ENCODE results near the gene SH2B2.

Gene SH2B2

DNA sequence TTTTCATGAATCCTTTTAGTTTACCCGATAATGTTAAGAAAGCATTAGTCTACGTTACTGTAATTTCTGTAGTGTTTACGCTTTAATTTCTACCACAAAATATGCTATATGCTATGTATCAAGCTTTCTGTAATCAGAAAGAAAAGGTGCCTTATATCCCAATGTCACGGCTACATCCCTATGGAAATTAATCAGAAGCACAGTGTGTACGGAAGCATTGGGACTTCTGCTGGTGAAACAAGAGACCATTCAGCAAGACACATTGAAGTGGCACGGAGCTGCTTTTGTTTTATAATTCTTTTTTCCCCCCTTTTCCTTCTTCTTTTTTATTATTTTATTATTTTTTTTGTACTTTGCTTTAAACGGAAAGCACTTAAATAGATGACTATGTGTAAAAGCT lies 31.2 kb upstream of the SH2B2 start:
- Histone ChIP-seq H3K4ac (ENCODE audit: low read length) (no peak overlapping the region), H2AK5ac (ENCODE audit: low read depth, low read length) (no peak overlapping the region), H2BK120ac (ENCODE audit: low read depth, low read length) (no peak overlapping the region), H3K18ac (ENCODE audit: low read length) (no peak overlapping the region), H2BK15ac (ENCODE audit: low read length) (no peak overlapping the region), H3K36me3 (replicated peaks in 1 of 2; ENCODE audit: control insufficient read depth in 2 of 2, insufficient read depth in 2 of 2, low read length in 2 of 2) (peaks cover 0 to under 1% of the 10 kb centered on the region in 2 donors), H3K14ac (ENCODE audit: low read length) (no peak overlapping the region), H3K79me1 (ENCODE audit: low read depth, low read length) (no peaks in the 10 kb centered on the region), H3K9me3 (replicated peaks in 1 of 2; ENCODE audit: control insufficient read depth in 2 of 2, insufficient read depth in 1 of 2, low read depth in 1 of 2, low read length in 2 of 2) (peaks cover 0 to 2% of the 10 kb centered on the region in 2 donors), H3K9ac (ENCODE audit: low read depth, low read length, poor library complexity) (no peak overlapping the region), H3K4me3 (ENCODE audit: low read length in 2 of 2) (no peak overlapping the region), H3K27ac (replicated peaks; ENCODE audit: low read length) (no peak overlapping the region), H3K4me2 (ENCODE audit: insufficient read depth, low read length, poor library complexity, severe bottlenecking) (no peak overlapping the region), H3K4me1 (ENCODE audit: control insufficient read depth in 2 of 2, insufficient read depth in 1 of 2, low read depth in 1 of 2, low read length in 2 of 2) (peaks cover 12 to 26% of the 10 kb centered on the region in 2 donors), H2AFZ (ENCODE audit: low read length) (no peak overlapping the region), H2BK5ac (ENCODE audit: low read length) (no peak overlapping the region), H4K8ac (ENCODE audit: low read depth, low read length) (no peak overlapping the region), H3K23ac (ENCODE audit: low read depth, low read length, poor library complexity) (no peak overlapping the region), H4K91ac (ENCODE audit: low read depth, low read length, poor library complexity) (no peak overlapping the region), H2BK12ac (ENCODE audit: low read length) (no peak overlapping the region), H3K27me3 (ENCODE audit: control insufficient read depth in 3 of 3, insufficient read depth in 3 of 3, low read depth in 1 of 3, low read length in 3 of 3) (no peaks in the 10 kb centered on the region)
- DNase-seq (ENCODE audit: low spot score), result no peak
- WGBS, 2 donors (ENCODE audit: extremely low coverage in 2 of 2, insufficient read length in 2 of 2, insufficient replicate concordance in 1 of 2), result no CpG with 5 or more reads among the region's 7 CpGs

DNA sequence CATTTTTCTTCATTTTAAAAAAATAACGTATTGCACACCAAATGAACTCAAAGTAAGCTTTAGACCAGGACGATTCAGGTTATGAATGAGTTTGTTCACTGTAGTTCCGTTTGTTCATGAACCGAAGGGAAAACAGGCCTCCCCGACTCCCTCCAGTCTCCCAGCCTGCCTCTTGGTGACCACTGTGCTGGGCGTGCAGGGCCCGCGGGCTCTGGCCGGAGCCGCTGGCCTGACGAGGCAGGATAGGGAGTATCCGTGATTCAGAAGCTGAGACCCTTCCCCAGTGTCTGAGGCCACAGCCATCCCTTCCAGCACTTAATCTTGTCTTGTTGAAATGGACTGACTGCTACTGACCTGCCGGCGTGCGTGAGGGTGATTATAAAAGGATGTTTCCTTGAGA lies 30.8 kb upstream of the SH2B2 start:
- H2AFZ ChIP-seq (ENCODE audit: low read length), result no peak overlapping the region
- H2BK5ac ChIP-seq (ENCODE audit: low read length), result no peak overlapping the region
- H2BK12ac ChIP-seq (ENCODE audit: low read length), result no peak overlapping the region
- H3K36me3 ChIP-seq (replicated peaks in 1 of 2; ENCODE audit: control insufficient read depth in 2 of 2, insufficient read depth in 2 of 2, low read length in 2 of 2), result no peaks in the 10 kb centered on the region
- no peak overlapping the region for H4K91ac ChIP-seq (ENCODE audit: low read depth, low read length, poor library complexity)
- no peak overlapping the region for H3K9ac ChIP-seq (ENCODE audit: low read depth, low read length, poor library complexity)
- no peak overlapping the region for H2AK5ac ChIP-seq (ENCODE audit: low read depth, low read length)
- DNase-seq (ENCODE audit: low spot score), result no peak
- no CpG with 5 or more reads among the region's 15 CpGs for WGBS, 2 donors (ENCODE audit: extremely low coverage in 2 of 2, insufficient read length in 2 of 2, insufficient replicate concordance in 1 of 2)
- no peak overlapping the region for H3K4me2 ChIP-seq (ENCODE audit: insufficient read depth, low read length, poor library complexity, severe bottlenecking)
- no peak overlapping the region for H3K23ac ChIP-seq (ENCODE audit: low read depth, low read length, poor library complexity)
- no peaks in the 10 kb centered on the region for H3K79me1 ChIP-seq (ENCODE audit: low read depth, low read length)
- no peak overlapping the region for H3K18ac ChIP-seq (ENCODE audit: low read length)
- peaks cover 14 to 28% of the 10 kb centered on the region in 2 donors for H3K4me1 ChIP-seq (ENCODE audit: control insufficient read depth in 2 of 2, insufficient read depth in 1 of 2, low read depth in 1 of 2, low read length in 2 of 2)
- no peak overlapping the region for H2BK120ac ChIP-seq (ENCODE audit: low read depth, low read length)
- H3K27me3 ChIP-seq (ENCODE audit: control insufficient read depth in 3 of 3, insufficient read depth in 3 of 3, low read depth in 1 of 3, low read length in 3 of 3), result no peaks in the 10 kb centered on the region
- H3K9me3 ChIP-seq (replicated peaks in 1 of 2; ENCODE audit: control insufficient read depth in 2 of 2, insufficient read depth in 1 of 2, low read depth in 1 of 2, low read length in 2 of 2), result peaks cover 0 to 2% of the 10 kb centered on the region in 2 donors
- no peak overlapping the region for H4K8ac ChIP-seq (ENCODE audit: low read depth, low read length)
- H3K4me3 ChIP-seq (ENCODE audit: low read length in 2 of 2), result no peak overlapping the region
- no peak overlapping the region for H2BK15ac ChIP-seq (ENCODE audit: low read length)
- H3K27ac ChIP-seq (replicated peaks; ENCODE audit: low read length), result no peak overlapping the region
- H3K14ac ChIP-seq (ENCODE audit: low read length), result no peak overlapping the region
- no peak overlapping the region for H3K4ac ChIP-seq (ENCODE audit: low read length)

DNA sequence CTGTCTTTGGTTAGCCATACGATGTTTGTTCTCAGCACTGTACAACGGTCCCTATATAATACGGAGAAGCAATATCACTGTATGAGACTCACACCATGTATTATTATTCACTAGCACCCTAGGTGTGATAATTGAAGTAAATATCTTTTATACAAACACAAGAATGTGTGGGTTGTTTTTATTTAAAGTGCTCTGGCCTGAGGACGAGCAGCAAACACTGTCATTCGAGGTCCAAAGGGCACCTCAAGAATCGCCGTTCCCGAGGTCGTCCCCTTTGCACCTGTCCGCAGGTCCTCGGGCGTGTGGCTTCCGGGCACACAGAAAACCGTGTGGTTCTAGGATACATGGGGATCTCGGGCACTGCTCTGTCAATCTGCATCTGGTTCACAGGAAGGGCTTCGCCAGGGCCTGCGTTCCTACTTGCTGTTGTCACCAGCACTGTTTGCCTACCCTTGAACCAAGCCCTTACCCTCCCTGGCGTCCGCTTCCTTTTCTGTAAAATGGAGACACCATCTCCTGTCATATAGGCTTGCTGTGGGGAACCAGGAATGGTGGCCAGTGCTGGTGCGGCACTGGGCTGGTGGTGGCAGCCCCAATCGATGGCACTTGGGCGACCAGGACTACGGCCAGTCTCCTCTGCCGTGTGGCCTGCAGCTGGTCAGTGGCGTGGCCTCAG lies 28.5 kb upstream of the SH2B2 start:
- H3K23ac ChIP-seq (ENCODE audit: low read depth, low read length, poor library complexity), result peak overlapping the region; percentile 89
- peaks cover 5 to 18% of the 10 kb centered on the region in 2 donors for H3K4me1 ChIP-seq (ENCODE audit: control insufficient read depth in 2 of 2, insufficient read depth in 1 of 2, low read depth in 1 of 2, low read length in 2 of 2)
- H2BK120ac ChIP-seq (ENCODE audit: low read depth, low read length), result no peak overlapping the region
- H3K9ac ChIP-seq (ENCODE audit: low read depth, low read length, poor library complexity), result peak overlapping the region; percentile 39
- peak overlapping the region; percentile 22 for H3K27ac ChIP-seq (replicated peaks; ENCODE audit: low read length)
- no CpG with 5 or more reads among the region's 25 CpGs for WGBS, 2 donors (ENCODE audit: extremely low coverage in 2 of 2, insufficient read length in 2 of 2, insufficient replicate concordance in 1 of 2)
- H3K27me3 ChIP-seq (ENCODE audit: control insufficient read depth in 3 of 3, insufficient read depth in 3 of 3, low read depth in 1 of 3, low read length in 3 of 3), result no peaks in the 10 kb centered on the region
- peak overlapping the region; percentile 48 for H2AK5ac ChIP-seq (ENCODE audit: low read depth, low read length)
- peak overlapping the region; percentile 48 for H3K18ac ChIP-seq (ENCODE audit: low read length)
- H4K91ac ChIP-seq (ENCODE audit: low read depth, low read length, poor library complexity), result no peak overlapping the region
- no peak overlapping the region for H2BK15ac ChIP-seq (ENCODE audit: low read length)
- H3K9me3 ChIP-seq (replicated peaks in 1 of 2; ENCODE audit: control insufficient read depth in 2 of 2, insufficient read depth in 1 of 2, low read depth in 1 of 2, low read length in 2 of 2), result peaks cover 0 to 2% of the 10 kb centered on the region in 2 donors
- H2AFZ ChIP-seq (ENCODE audit: low read length), result no peak overlapping the region
- no peaks in the 10 kb centered on the region for H3K79me1 ChIP-seq (ENCODE audit: low read depth, low read length)
- H3K4me3 ChIP-seq (ENCODE audit: low read length in 2 of 2), result no peak overlapping the region
- no peak for DNase-seq (ENCODE audit: low spot score)
- H3K4ac ChIP-seq (ENCODE audit: low read length), result no peak overlapping the region
- no peak overlapping the region for H2BK12ac ChIP-seq (ENCODE audit: low read length)
- H4K8ac ChIP-seq (ENCODE audit: low read depth, low read length), result no peak overlapping the region
- H2BK5ac ChIP-seq (ENCODE audit: low read length), result no peak overlapping the region
- no peak overlapping the region for H3K14ac ChIP-seq (ENCODE audit: low read length)
- H3K4me2 ChIP-seq (ENCODE audit: insufficient read depth, low read length, poor library complexity, severe bottlenecking), result no peak overlapping the region
- H3K36me3 ChIP-seq (replicated peaks in 1 of 2; ENCODE audit: control insufficient read depth in 2 of 2, insufficient read depth in 2 of 2, low read length in 2 of 2), result no peaks in the 10 kb centered on the region

DNA sequence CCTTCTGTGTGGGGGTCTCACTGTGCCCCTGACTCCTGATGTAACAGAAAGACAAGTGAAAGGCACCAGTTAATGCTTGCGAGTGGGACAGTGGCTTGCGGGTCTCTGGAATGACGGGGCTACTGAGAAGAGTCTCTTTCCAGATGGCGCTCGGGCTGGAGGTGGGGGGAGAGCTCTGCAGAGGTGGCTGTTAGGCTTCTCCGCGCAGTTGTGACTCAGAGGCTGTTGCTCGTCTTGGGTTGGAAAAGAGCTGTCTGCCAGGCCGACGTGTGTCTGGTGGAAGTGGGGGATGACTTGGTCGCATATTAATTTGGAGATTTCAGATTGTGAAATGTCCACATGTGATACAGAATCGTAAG lies 27.9 kb upstream of the SH2B2 start:
- H2AK5ac ChIP-seq (ENCODE audit: low read depth, low read length), result peak overlapping the region; percentile 48

More for the DNA sequence above, 27.9 kb upstream of the SH2B2 start:
- H3K4me1 ChIP-seq (ENCODE audit: control insufficient read depth in 2 of 2, insufficient read depth in 1 of 2, low read depth in 1 of 2, low read length in 2 of 2), result peaks cover 5 to 13% of the 10 kb centered on the region in 2 donors
- no peak overlapping the region for H2BK120ac ChIP-seq (ENCODE audit: low read depth, low read length)
- no peak overlapping the region for H4K8ac ChIP-seq (ENCODE audit: low read depth, low read length)
- peak overlapping the region; percentile 48 for H3K18ac ChIP-seq (ENCODE audit: low read length)
- peak overlapping the region; percentile 22 for H3K27ac ChIP-seq (replicated peaks; ENCODE audit: low read length)
- H2BK5ac ChIP-seq (ENCODE audit: low read length), result no peak overlapping the region
- H3K9ac ChIP-seq (ENCODE audit: low read depth, low read length, poor library complexity), result peak overlapping the region; percentile 39
- WGBS, 2 donors (ENCODE audit: extremely low coverage in 2 of 2, insufficient read length in 2 of 2, insufficient replicate concordance in 1 of 2), result no CpG with 5 or more reads among the region's 12 CpGs
- peaks cover 0 to 2% of the 10 kb centered on the region in 2 donors for H3K9me3 ChIP-seq (replicated peaks in 1 of 2; ENCODE audit: control insufficient read depth in 2 of 2, insufficient read depth in 1 of 2, low read depth in 1 of 2, low read length in 2 of 2)
- DNase-seq (ENCODE audit: low spot score), result no peak
- no peak overlapping the region for H3K4ac ChIP-seq (ENCODE audit: low read length)
- no peaks in the 10 kb centered on the region for H3K27me3 ChIP-seq (ENCODE audit: control insufficient read depth in 3 of 3, insufficient read depth in 3 of 3, low read depth in 1 of 3, low read length in 3 of 3)
- H3K23ac ChIP-seq (ENCODE audit: low read depth, low read length, poor library complexity), result peak overlapping the region; percentile 89
- H2AFZ ChIP-seq (ENCODE audit: low read length), result no peak overlapping the region
- H3K4me3 ChIP-seq (ENCODE audit: low read length in 2 of 2), result no peak overlapping the region
- H2BK15ac ChIP-seq (ENCODE audit: low read length), result no peak overlapping the region
- no peak overlapping the region for H3K14ac ChIP-seq (ENCODE audit: low read length)
- no peak overlapping the region for H3K4me2 ChIP-seq (ENCODE audit: insufficient read depth, low read length, poor library complexity, severe bottlenecking)
- no peaks in the 10 kb centered on the region for H3K36me3 ChIP-seq (replicated peaks in 1 of 2; ENCODE audit: control insufficient read depth in 2 of 2, insufficient read depth in 2 of 2, low read length in 2 of 2)
- no peak overlapping the region for H2BK12ac ChIP-seq (ENCODE audit: low read length)
- H4K91ac ChIP-seq (ENCODE audit: low read depth, low read length, poor library complexity), result no peak overlapping the region
- no peaks in the 10 kb centered on the region for H3K79me1 ChIP-seq (ENCODE audit: low read depth, low read length)

Data from neuronal stem cell (in vitro differentiated cells).